GM12873 (cell line): Measurements from ENCODE around the gene NME3.
A peak's percentile ranks its signal among the peaks of the same experiment; 100 is the strongest.

Experiments
- CTCF ChIP-seq: IDR thresholded peaks from 2 replicates; pipeline ENCODE4 v1.5.1; 2012; ENCODE audit warnings: low read depth, mild to moderate bottlenecking, moderate library complexity, low read length, control low read depth; ENCODE audit not compliant: insufficient read depth; ENCODE audit errors: missing control alignments

Gene NME3

GRCh38 chr16:1775006-1775845 is 3.9 kb upstream of the NME3 start:
- no peak for TF ChIP-seq CTCF

DNA sequence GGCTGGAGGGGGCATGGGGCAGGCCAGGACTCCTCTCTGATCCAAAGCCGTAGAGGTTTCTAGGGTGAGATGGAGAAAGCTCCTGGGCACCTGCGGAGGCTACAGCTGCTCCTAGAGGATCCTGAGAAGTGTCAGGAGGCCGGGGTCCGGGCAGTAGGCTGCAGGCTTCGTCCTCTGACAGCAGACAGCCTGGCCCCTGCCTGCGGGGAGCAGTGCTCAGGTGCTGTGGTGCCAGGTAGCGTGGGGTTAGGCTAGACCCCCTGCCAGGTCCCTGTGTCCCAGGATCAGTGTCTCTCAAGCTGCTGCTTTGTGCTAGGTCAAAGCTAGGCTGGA is 3.1 kb upstream of the NME3 start:
- no peak for TF ChIP-seq CTCF

GRCh38 chr16:1773703-1774447 is 2.5 kb upstream of the NME3 start:
- no peak for TF ChIP-seq CTCF

DNA sequence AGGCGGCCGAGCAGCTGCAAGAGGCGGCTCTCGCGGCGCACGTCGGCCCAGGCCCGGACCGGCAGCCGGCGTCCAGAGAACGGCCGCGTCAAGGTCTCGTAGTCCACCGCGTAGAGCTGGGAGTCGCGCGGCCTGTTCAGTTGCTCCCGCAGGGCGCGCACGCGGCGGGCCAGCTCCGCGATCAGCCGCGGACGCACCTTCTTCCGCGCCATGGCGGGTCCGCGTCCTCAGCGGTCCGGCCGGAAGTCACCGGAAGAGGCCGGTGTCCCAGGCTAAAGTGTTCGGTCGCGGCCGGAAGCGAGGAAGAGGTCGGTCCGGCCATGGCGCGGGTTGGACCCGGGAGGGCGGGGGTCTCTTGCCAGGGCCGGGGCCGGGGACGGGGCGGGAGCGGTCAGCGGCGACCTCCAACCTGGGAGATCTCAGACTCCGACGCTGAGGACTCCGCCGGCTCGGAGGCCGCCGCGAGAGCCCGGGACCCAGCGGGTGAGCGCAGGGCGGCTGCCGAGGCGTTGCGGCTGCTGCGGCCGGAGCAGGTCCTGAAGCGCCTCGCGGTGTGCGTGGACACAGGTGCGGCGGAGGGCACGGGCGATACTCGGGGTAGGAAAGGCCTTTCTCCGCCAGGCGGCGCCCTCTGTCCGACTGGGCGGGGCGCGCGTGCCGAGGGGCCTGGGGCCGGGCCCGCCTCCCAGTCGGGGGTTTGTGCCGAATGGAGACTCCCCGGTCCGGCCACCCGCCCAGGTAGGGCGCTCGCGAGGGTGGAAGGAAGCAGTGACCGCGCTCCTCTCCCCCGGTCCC is 1.8 kb upstream of the NME3 start, which contains the start of gene MRPS34:
Gene MRPS34 (minus strand): TSS at position 227 of the 795 bp plus-strand sequence. CDS start 15 bp downstream, at position 212.
- peak; percentile 84 for TF ChIP-seq CTCF

DNA sequence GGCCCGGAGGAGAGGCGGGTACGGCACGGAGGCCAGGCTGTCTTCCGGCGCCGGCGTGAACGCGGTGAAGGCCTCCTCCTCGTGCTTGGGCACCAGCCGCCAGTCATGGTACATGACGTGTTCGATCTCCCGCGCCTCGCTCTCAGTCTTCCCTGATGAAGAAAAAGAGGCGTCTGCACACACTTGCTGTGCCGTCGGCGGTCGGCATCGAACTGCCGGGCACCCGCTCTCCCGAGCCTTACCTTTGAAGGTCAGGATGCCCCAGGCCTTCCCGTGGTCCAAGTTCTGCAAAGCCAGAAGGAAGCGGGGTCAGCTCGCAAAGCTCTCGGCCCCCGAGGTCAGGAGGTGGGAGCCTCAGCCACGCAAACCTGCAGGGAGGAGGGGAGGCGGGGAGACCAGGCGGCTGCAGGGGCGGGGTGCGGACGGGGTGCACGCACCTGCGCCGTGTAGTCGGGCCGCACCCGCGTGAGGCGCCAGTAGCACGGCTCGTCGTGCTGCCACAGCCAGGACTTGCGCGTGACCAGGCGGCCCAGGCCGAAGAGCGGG is 1.1 kb upstream of the NME3 start, which contains the start of gene EME2:
Gene EME2 (plus strand): TSS at position 449 of the 546 bp plus-strand sequence. CDS start 418 bp downstream, outside the sequence.
- TF ChIP-seq CTCF, result no peak

DNA sequence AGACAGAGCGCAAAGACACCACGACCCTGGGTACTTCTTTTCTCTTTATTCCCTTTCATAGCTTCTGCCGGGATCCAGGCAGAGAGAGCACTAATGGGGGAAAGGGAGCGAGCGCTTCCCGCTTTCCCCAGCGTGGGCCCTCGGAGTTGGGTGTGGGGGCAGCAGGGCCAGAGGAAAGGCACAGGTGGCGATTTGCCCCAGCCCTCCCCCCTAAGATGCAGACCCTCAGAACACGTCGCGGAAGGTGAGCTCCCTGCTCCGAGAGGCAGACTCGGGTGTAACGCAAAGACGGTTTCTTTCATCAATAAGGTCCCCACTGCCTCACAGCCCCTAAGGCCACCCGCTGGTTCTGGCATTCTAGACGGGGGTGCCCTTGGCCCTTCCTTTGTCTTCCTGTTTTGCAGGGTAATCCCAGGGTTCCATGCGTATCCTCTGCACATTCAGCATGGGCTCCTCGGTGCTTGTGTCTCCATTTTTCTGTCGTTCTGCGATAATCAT is 570 bp upstream of the NME3 start:
- TF ChIP-seq CTCF, result no peak
